ENCODE results near the gene PRDM2. TPM values are rescaled to one million over a fixed set of nuclear protein-coding genes. Genes with fewer than 3 reads are reported as not detected.

The PRDM2 gene
- total RNA-seq, 1 experiment from 2014 or later = 64.2 TPM

- no peaks in the 10 kb centered on the region for H3K27me3 ChIP-seq (replicated peaks; ENCODE audit: insufficient read depth, low read depth, low read length, poor library complexity)
- ChIA-PET POLR2A (ENCODE audit: low non-redundant PET) (no interaction called here), CTCF (no interaction called here)
- BruUV-seq (replicated peaks) = no TSS peak
- no peaks in the 10 kb centered on the region for H3K9me3 ChIP-seq (ENCODE audit: low read depth, low read length, poor library complexity, severe bottlenecking)
- DNase-seq (ENCODE audit: low spot score) = no peak
- no peak overlapping the region for H3K27ac ChIP-seq (ENCODE audit: low read depth, low read length, poor library complexity, severe bottlenecking)
- intact Hi-C loops (cut with micrococcal nuclease; ENCODE audit: unreplicated experiment) = no loop called here
- H3K4me3 ChIP-seq (ENCODE audit: low read depth, low read length, poor library complexity, severe bottlenecking) = no peak overlapping the region
- TF ChIP-seq, protein P1, sequence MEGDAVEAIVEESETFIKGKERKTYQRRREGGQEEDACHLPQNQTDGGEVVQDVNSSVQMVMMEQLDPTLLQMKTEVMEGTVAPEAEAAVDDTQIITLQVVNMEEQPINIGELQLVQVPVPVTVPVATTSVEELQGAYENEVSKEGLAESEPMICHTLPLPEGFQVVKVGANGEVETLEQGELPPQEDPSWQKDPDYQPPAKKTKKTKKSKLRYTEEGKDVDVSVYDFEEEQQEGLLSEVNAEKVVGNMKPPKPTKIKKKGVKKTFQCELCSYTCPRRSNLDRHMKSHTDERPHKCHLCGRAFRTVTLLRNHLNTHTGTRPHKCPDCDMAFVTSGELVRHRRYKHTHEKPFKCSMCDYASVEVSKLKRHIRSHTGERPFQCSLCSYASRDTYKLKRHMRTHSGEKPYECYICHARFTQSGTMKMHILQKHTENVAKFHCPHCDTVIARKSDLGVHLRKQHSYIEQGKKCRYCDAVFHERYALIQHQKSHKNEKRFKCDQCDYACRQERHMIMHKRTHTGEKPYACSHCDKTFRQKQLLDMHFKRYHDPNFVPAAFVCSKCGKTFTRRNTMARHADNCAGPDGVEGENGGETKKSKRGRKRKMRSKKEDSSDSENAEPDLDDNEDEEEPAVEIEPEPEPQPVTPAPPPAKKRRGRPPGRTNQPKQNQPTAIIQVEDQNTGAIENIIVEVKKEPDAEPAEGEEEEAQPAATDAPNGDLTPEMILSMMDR (conservative IDR thresholded peaks at IDR 0.05; ENCODE audit: low read depth, low read length) = no peak
- H3K36me3 ChIP-seq (ENCODE audit: insufficient read depth, low read length, poor library complexity, severe bottlenecking) = no peaks in the 10 kb centered on the region
- H3K4me1 ChIP-seq (ENCODE audit: insufficient read depth, low read length, poor library complexity, severe bottlenecking) = peaks cover 21% of the 10 kb centered on the region
These were observed 105.4 kb downstream of the PRDM2 start for GRCh38 chr1:13805431-13805830.

- POLR2A ChIA-PET (ENCODE audit: low non-redundant PET) = no interaction called here
- CTCF ChIA-PET = no interaction called here
These were observed 106.1 kb downstream of the PRDM2 start for GRCh38 chr1:13806108-13806507.

GRCh38 chr1:13807209-13807608, 107.2 kb downstream of the PRDM2 start:
- Histone ChIP-seq H3K27ac (ENCODE audit: low read depth, low read length, poor library complexity, severe bottlenecking) (no peak overlapping the region), H3K4me1 (ENCODE audit: insufficient read depth, low read length, poor library complexity, severe bottlenecking) (peaks cover 8% of the 10 kb centered on the region), H3K4me3 (ENCODE audit: low read depth, low read length, poor library complexity, severe bottlenecking) (no peak overlapping the region), H3K27me3 (replicated peaks; ENCODE audit: insufficient read depth, low read depth, low read length, poor library complexity) (no peaks in the 10 kb centered on the region), H3K9me3 (ENCODE audit: low read depth, low read length, poor library complexity, severe bottlenecking) (no peaks in the 10 kb centered on the region), H3K36me3 (ENCODE audit: insufficient read depth, low read length, poor library complexity, severe bottlenecking) (no peaks in the 10 kb centered on the region)
- ChIA-PET CTCF (interaction anchor here (0.6 kb wide), 1 partner anchor 141 kb away, joined by 3 read pairs; no protein-coding TSS in a partner anchor), POLR2A (ENCODE audit: low non-redundant PET) (no interaction called here)
- BruUV-seq (replicated peaks) = no TSS peak
- no peak for TF ChIP-seq EZH2 (IDR thresholded peaks at IDR 0.05; ENCODE audit: borderline replicate concordance, low read depth, low read length, poor library complexity, severe bottlenecking)
- TF ChIP-seq, protein P1 (conservative IDR thresholded peaks at IDR 0.05; ENCODE audit: low read depth, low read length) = peak; percentile 69
- peak; percentile 52 for DNase-seq (ENCODE audit: low spot score)
- intact Hi-C loops (cut with micrococcal nuclease; ENCODE audit: unreplicated experiment) = no loop called here

More at GRCh38 chr1:13806108-13806507, 106.1 kb downstream of the PRDM2 start:
- DNase-seq (ENCODE audit: low spot score) = no peak
- TF ChIP-seq, protein P1 (conservative IDR thresholded peaks at IDR 0.05; ENCODE audit: low read depth, low read length) = no peak
- TF ChIP-seq EZH2 (IDR thresholded peaks at IDR 0.05; ENCODE audit: borderline replicate concordance, low read depth, low read length, poor library complexity, severe bottlenecking) = no peak
- H3K9me3 ChIP-seq (ENCODE audit: low read depth, low read length, poor library complexity, severe bottlenecking) = no peaks in the 10 kb centered on the region
- intact Hi-C loops (cut with micrococcal nuclease; ENCODE audit: unreplicated experiment) = no loop called here
- H3K27ac ChIP-seq (ENCODE audit: low read depth, low read length, poor library complexity, severe bottlenecking) = no peak overlapping the region
- H3K36me3 ChIP-seq (ENCODE audit: insufficient read depth, low read length, poor library complexity, severe bottlenecking) = no peaks in the 10 kb centered on the region
- BruUV-seq (replicated peaks) = no TSS peak
- peaks cover 16% of the 10 kb centered on the region for H3K4me1 ChIP-seq (ENCODE audit: insufficient read depth, low read length, poor library complexity, severe bottlenecking)
- H3K27me3 ChIP-seq (replicated peaks; ENCODE audit: insufficient read depth, low read depth, low read length, poor library complexity) = no peaks in the 10 kb centered on the region
- no peak overlapping the region for H3K4me3 ChIP-seq (ENCODE audit: low read depth, low read length, poor library complexity, severe bottlenecking)
